T-helper 17 cell (primary cell): ENCODE measurements around the gene DBH. TPM values are rescaled to one million over a fixed set of nuclear protein-coding genes. Genes with fewer than 3 reads are reported as not detected.

Experiments
- ATAC-seq: fragments of 150-1000 bp; cut with Tn5 transposase; 2 replicates; pipeline ENCODE4 v1.10.0; 2021; ENCODE audit warnings: mild to moderate bottlenecking, moderate library complexity
- DNase-seq, 3 donors: peaks; one replicate each; pipeline versions ENCODE4 v3.0.0 to v3.0.0-alpha.2; 2020 to 2021
- H3K9me3 ChIP-seq: one replicate; pipeline ENCODE4 v1.7.0; 2013; ENCODE audit warnings: low read length, mild to moderate bottlenecking; ENCODE audit not compliant: control insufficient read depth, poor library complexity, severe bottlenecking
- H3K27ac Mint-ChIP-seq: one replicate; pipeline ENCODE4 v1.8.0; 2022; ENCODE audit warnings: mild to moderate bottlenecking, moderate library complexity, mixed read lengths
- H3K27me3 Mint-ChIP-seq: one replicate; pipeline ENCODE4 v1.8.0; 2022; ENCODE audit warnings: mixed read lengths
- H3K36me3 Mint-ChIP-seq: one replicate; pipeline ENCODE4 v1.8.0; 2022; ENCODE audit warnings: low read depth, mixed read lengths
- H3K4me1 Mint-ChIP-seq: one replicate; pipeline ENCODE4 v1.8.0; 2022; ENCODE audit warnings: mild to moderate bottlenecking, mixed read lengths
- H3K4me3 Mint-ChIP-seq: one replicate; pipeline ENCODE4 v1.8.0; 2022; ENCODE audit warnings: mild to moderate bottlenecking, moderate library complexity, mixed read lengths
- total RNA-seq, 4 donors: library from RNA in 2 of 4; stranded (reverse) in 2 of 4; gene quantifications; one replicate each; pipeline ENCODE4 v1.2.3 and lab custom pipeline; 2022 to 2026

Gene DBH
- total RNA-seq, 2 donors from 2014 or later, result 0.18 TPM; not detected in 1

GRCh38 chr9:133706307-133707050 is 70.3 kb downstream of the DBH start:
- H3K27ac Mint-ChIP-seq, result peak overlapping the region; percentile 34
- peak in 1 of 3 donors; percentile 4 for DNase-seq

GRCh38 chr9:133707065-133707762 is 71.1 kb downstream of the DBH start:
- H3K4me1 Mint-ChIP-seq, result peaks cover 15% of the 10 kb centered on the region
- DNase-seq, result peak in 1 of 3 donors; percentile 5

More at GRCh38 chr9:133706307-133707050, 70.3 kb downstream of the DBH start:
- Mint-ChIP-seq H3K4me1 (peaks cover 22% of the 10 kb centered on the region), H3K27me3 (no peaks in the 10 kb centered on the region), H3K36me3 (no peaks in the 10 kb centered on the region), H3K4me3 (no peak overlapping the region)
- H3K9me3 ChIP-seq, result no peaks in the 10 kb centered on the region
- no peak for ATAC-seq

DNA sequence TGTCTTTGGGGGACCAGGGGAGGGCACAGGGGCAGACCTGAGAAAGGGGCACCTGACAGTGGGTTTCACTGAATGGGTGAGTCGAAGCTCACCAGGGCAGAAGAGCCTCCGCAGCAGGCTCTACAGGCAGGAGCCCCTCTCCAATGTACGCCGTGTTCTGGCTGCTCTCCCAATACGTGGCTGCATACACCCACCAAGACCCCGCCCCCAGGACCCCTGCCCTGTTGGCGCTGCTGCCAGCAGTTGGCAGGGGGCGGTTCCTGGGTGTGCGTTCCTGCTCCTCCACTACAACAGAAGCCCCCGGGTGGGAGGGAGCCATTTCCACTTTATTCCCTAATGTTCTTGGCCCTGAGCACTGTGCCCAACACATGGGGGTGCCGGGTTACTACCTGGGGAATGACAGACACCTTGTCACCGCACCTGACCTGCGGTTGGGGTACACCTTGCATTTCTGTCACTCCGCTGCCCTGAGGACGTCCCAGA is 71.6 kb downstream of the DBH start:
- no peak overlapping the region for H3K27ac Mint-ChIP-seq
- no peak for ATAC-seq

More at GRCh38 chr9:133707065-133707762, 71.1 kb downstream of the DBH start:
- Mint-ChIP-seq H3K27me3 (no peaks in the 10 kb centered on the region), H3K4me3 (no peak overlapping the region), H3K36me3 (no peaks in the 10 kb centered on the region), H3K27ac (peak overlapping the region; percentile 34)
- no peak for ATAC-seq
- no peaks in the 10 kb centered on the region for H3K9me3 ChIP-seq

GRCh38 chr9:133708246-133709014 is 72.3 kb downstream of the DBH start:
- Mint-ChIP-seq H3K4me1 (peaks cover 13% of the 10 kb centered on the region), H3K27ac (no peak overlapping the region), H3K27me3 (no peaks in the 10 kb centered on the region), H3K4me3 (no peak overlapping the region), H3K36me3 (no peaks in the 10 kb centered on the region)
- ATAC-seq (no peak), DNase-seq (peak in 1 of 3 donors; percentile 8)
- no peaks in the 10 kb centered on the region for H3K9me3 ChIP-seq

More for the DNA sequence above, 71.6 kb downstream of the DBH start:
- peak in 1 of 3 donors; percentile 8 for DNase-seq
- no peaks in the 10 kb centered on the region for H3K36me3 Mint-ChIP-seq
- H3K4me3 Mint-ChIP-seq, result no peak overlapping the region
- H3K4me1 Mint-ChIP-seq, result peaks cover 13% of the 10 kb centered on the region
- H3K27me3 Mint-ChIP-seq, result no peaks in the 10 kb centered on the region
- no peaks in the 10 kb centered on the region for H3K9me3 ChIP-seq

Other genes starting within 250 kb of the DBH start
- gene REXO4, start 218.4 kb upstream of the DBH start, total RNA-seq, result 10 to 100 TPM; 17.0 to 23.4 TPM
- 1 to 10 TPM; 1.1 to 1.9 TPM for gene ADAMTS13, start 214.0 kb upstream of the DBH start, total RNA-seq
- gene CACFD1, start 176.4 kb upstream of the DBH start, total RNA-seq, result 1 to 10 TPM; 1.4 to 3.8 TPM
- 1 to 10 TPM; 1.5 to 3.4 TPM for gene SLC2A6, start 157.3 kb upstream of the DBH start, total RNA-seq
- not detected for gene MYMK, start 111.4 kb upstream of the DBH start, total RNA-seq
- gene ADAMTSL2, start 101.7 kb upstream of the DBH start, total RNA-seq, result not detected
- not detected for gene FAM163B, start 27.0 kb upstream of the DBH start, total RNA-seq
- gene SARDH, start 102.0 kb downstream of the DBH start, total RNA-seq, result 1 to 10 TPM; 2.2 to 6.8 TPM